GM19328 (cell line): ENCODE results near the gene PTGDR2.

Source experiments
- ATAC-seq: cut with Tn5 transposase; IDR thresholded peaks from one replicate; pipeline ENCODE4 v1.9.1; 2021; ENCODE audit warnings: mild to moderate bottlenecking, moderate library complexity; ENCODE audit not compliant: unreplicated experiment

PTGDR2 gene

DNA sequence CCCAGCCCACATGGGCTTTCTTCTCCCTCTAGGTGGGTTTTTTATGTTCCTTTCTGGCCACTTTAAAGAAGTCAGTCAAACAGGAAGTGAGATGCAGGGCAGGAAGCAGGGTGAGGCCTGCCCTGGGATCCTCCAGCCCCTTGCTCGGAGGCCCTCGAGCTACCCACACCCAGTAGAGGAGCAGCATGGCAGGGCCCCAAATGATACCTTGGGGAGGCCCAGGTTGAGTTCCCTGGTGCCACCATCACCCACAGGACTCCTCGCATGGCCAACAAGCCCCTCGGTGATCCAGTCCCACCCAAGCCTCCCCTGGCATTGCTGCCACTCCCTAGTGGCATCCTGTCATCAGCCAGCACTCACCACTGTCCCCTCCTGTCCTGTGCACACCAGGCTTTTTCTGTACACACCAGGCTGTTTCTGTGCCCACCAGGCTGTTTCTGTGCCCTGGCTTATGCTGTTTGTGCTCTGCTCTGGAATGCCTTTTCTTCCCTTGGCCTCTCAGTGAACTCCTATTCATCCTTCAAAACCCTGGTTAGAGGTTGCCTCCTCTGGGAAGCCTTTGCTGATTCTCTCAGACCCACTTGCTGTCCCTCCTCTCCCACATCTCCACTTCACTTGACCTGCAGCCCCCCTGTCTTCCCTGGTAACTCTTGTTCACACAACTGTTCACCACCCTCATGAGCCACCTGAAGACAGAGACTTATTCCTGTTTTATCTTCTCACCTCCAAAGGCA is 3.1 kb upstream of the PTGDR2 start:
- ATAC-seq, result no peak

DNA sequence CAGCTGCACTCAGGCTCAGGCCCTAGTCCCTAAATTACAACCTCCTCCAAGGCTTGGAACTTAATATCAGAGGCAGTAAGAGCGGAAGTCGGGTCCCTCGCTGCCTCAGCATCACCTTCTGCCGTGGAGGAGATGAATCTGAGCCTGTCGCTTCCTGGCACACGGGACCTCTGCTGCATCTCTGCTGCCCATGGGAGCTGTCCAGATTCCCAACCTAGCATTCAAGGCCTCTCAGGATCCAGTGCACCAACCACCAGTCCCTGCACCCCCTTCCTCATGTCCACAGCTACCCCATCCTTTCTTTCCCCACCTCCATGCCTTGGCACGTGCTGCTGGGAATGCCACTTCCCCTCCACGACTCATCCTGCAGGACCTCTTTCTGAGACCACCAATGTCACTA is 2.5 kb upstream of the PTGDR2 start:
- no peak for ATAC-seq

DNA sequence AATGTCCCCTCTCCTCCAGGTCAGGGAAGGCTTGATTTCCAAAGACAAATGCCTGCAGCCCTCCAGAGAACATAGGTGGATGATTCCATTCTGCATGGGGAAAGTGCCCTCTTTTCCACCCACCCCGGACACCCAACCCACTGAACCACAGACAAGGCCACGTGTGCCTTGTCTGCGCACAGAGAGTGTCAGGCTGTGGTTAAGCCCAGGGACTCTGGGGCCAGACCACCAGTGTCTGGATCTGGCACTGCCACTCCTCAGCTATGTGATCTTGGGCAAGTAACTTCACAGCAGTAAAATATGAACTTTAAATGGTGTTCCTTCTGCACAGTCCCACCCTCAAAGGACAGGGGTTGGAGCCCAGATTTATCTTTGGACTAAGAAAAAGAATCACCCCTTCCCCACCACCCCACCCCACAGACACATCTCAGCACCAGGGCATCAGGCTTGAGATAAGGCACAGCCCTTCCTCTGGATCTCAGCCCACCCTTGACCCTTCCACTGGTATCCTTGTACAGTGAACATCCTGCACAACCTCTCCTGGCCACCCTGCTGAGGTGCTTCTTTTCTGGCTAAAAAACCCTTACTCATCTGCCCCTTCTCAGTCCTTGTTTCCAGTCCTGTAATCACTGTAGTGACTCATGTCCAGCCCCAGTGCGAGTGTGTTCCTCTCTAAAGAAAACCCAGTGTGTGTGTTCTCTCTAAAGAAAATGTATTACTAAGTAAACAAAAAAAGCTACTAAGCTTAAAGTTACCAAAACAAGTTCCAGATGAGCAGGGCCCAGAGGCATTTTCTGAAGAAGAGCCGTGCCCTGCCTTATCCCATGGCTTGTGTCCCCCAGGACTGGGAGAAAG is 1.9 kb upstream of the PTGDR2 start:
- ATAC-seq, result no peak

DNA sequence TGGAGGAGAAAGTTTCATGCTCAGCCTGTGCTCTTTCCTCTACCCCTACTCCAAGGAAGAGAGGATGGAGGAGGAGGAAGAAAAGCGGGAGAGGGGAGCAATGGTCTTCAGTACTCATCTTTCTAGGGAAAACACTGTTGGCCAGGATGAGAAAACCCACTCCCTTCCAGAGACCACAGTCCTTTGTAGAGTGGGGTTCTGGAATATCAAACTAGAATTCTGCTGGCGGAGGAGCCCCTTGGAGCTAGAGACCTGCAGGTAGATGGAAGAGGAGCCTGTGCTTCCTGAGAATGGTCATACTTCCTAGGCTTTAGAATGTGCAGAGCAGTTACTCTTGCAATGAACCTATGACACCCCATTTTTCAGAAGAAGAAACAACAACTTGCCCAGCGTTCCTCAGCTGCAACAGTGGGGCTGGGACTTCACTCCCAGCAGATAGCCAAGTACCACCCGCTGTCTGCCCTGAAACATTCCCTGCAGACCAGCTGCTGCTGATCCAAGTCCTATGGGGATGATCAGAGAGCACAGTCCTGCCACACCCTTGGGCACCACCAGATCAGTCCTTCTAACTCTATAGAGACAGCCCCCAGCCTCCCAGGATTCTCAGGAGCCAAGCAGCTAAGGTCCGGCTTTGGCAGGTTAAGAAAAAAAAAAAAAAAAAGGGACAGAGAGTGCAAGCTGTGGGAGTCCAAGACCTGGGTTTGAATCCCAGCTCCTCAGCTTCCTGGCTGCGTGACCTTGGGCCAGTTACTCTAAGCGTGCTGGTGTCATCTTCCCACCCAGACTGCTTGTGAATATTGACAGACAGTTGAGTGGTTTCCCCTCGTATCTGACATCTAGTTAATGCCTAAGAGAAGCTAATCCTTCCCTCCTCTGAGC is 664 bp downstream of the PTGDR2 start:
- no peak for ATAC-seq

DNA sequence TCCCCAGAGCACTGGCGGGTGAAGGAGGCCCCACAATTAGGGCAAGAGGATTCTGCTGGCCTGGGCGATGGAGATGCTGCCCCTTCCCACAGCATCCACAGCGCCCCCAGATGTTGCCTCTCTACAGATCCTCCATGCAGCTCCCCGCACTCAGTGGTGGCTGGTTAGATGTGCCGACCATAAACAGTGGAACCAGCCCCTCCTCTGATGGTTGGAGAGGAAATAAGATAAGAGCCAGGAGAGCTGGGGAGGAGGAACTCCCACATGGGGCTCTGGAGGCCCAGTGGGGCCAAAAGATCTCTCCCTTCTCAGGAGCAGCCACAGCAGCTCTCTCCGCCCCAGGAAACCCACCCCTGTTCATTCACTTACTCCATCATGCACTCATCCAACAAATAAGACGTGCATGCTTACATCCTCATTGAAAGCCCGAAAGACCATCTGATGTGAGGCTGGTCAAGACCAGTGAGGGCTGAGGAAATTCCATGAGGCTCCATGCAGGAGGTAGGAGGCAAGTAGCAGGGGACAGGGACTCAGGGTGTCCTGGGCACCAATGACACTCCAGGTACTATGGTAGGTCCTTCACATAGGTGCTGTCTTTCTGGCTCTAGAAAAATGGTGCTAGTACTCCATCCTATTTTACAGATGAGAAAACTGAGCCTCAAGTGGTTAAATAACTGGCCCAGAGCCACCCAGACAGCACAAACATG is 1.5 kb downstream of the PTGDR2 start:
- no peak for ATAC-seq

DNA sequence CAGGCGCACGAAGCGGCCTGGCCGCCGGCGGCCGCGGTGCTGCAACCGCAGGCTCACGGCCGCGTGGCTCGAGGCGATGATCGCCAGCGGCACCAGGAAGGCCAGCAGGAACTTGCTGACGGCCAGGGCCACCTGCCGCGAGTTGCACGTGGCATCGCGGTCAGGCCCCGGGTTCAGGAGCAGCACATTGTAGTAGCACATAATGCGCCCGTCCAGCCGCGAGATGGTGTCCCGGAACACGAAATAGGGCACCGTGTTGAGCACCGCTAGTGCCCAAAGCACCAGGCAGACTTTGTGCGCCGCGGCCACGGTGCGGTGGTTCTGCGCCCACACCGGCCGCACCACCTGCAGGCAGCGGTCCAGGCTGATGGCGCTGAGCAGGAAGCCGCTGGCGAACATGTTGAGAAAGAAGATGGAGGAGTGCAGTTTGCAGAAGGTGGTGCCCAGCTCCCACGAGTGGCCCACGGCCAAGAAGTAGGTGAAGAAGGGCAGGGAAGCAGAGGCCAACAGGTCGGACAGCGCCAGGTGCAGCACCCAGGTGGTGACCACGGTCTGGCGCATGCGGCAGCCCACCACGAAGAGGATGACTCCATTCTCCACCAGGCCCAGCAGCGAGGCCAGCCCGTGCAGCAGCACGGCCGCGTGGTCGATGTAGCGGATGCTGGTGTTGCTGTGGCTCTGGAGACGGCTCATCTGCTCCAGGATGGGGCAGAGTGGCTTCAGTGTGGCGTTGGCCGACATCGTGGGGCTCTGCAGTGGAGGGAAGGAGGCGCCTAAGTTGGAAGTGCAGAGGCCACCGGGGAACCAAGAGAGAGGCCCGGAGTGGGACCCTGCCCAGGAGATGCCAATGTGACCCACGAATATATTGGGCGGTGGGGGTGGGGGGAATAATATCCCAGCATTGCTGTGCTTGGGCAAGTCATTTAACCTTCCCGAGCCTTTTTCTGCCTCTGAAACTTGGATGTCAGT is 2.5 kb downstream of the PTGDR2 start:
- no peak for ATAC-seq

DNA sequence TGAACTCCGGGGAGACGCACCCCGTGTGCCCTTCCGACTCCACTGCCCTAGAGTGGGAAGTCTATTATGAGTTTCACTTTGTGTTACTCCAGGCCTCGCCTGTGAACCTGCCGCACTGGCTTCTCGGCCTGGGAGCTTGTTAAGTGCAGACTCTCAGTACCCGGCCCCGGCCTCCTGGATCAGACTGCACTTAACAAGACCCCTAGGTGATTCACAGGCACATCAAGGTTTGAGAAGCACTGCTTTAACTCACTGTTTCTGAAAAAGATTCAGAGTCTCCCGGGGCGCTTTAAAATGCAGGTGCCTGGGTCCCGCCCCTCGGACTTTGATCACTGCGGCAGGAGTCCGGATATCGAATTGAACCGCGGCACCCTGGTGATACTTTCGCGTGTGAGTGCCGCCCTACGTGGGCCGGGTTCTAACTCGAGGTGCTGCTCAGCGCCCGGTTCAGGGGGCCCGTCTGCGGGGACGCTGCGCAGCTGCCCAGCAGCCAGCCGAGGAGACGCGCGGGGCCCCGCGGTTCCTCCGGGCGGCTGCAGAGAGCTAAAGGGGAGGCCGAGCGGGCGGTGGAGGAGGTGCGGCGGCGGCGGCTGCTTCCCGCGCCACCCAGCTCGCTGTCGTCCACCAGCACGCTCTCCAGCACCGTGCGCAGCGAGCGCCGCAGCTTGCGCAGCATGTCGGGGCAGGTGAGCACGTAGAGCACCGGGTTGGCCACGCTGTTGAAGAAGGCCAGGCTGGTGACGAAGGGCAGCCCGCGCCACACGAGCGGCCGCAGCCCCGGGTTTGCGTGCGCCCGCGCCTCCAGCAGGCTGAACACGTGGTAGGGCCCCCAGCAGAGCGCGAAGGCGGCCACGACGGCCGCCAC is 3.4 kb downstream of the PTGDR2 start:
- no peak for ATAC-seq

DNA sequence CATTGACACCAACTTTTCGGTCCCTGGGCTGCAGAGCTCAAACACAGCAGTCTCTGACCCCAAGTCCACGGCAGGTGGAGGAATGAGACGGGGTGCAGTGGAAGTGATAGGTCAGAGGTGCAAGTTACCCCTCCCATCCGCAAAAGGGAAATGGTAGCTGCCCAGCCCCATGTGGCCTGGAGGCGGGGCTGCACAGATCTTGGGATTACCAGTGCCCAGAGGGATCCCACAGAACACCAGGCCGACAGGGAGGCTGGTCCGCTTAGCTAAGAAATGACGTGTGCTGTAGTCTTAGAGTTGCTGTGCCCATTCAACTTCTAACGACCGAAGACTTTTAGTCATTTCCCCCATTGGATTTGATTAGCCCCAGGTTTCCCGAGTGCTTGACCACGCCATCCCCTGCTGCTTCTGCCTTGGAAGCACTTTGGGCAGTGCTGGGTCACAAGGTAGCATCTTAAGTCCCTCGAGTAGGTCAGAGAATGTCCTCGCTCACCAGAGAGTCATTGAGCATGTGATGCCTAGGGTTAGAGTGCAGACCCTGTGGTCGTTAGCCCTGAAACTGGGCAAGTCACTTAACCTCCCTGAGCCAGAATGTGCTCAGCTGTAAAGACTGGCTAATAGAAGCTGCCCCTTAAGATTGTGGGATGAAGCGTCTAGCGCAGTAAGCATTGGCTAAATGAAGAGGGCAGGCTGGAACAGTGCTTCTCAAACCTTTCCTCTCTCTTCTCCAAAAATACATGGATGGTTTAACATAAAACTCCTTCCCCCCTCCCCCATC is 4.2 kb downstream of the PTGDR2 start:
- ATAC-seq, result no peak

DNA sequence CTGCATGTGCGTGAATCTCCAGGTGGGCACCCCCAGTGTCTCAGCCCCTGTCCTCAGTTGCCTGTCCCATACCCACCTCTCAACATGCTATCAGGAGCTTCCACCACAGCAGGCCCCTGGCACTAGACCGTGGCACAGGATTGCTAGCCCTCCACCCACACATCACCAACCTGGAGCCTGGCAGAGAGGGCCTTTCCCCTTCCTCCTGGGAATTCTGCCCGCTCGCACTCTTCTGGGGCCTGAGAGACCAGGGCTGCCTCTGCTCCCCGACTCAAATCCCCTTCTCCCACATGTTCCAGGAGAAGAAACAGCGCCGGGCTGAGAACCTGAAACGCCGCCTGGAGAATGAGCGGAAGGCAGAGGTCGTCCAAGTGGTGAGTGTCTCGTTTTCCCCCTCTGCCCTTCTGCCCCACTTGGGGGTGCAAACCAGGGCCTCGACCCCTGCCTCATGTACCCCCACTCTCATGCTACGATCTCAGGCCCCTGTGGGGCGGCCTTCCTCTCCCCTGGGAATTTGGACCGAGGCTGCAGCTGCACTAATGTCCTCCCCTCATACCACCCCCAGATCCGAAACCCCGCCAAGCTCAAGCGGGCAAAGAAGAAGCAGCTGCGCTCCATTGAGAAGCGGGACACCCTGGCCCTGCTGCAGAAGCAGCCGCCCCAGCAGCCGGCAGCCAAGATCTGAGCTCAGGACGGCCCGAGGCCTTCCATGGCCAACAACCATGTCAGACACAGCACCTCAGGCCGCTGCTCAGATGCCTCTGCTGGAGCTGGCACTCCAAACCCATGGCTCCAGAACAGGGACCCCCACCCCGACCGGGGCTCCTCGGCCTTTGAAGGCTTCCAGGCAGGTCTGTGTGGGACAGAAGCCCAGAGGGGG is 5.9 kb downstream of the PTGDR2 start:
- ATAC-seq, result no peak

DNA sequence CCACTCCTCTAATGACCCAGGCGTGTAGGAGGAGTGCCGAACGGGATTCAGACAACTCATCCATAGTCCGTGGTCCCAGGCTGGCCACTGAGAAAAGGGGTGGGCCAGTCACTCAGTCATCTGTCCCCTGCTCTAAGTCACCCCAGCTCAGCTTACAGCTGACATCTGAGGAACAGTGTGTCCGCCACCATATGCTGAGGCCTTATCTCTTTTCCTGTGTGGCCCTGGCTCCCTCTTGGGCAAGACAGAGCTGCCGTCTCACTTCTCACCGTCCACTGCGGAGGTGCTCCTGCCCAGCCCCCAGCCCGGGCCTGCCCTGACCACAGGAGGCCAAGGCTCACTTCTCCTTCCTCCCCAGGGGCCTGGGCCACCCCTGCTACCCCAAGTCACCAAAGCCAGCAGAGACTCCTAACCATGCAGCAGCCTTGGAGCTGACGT is 7.0 kb downstream of the PTGDR2 start:
- no peak for ATAC-seq

DNA sequence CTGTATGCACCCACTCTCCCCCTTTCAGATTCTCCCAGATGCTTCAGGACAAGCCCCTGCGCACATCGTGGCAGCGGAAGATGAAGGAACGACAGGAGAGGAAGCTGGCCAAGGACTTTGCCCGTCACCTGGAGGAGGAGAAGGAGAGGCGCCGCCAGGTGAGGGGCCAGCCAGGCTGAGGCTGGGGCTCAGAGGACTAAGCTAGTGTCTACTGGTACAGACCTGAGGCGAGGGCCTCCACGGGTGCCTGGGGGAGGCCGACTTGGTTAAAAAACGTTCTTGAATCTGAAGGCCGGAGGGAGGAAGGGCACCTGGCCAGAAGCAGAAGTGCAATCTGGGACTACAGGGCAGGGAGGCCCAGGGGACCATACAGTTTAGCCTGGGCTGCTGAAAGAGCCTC is 7.9 kb downstream of the PTGDR2 start:
- no peak for ATAC-seq

DNA sequence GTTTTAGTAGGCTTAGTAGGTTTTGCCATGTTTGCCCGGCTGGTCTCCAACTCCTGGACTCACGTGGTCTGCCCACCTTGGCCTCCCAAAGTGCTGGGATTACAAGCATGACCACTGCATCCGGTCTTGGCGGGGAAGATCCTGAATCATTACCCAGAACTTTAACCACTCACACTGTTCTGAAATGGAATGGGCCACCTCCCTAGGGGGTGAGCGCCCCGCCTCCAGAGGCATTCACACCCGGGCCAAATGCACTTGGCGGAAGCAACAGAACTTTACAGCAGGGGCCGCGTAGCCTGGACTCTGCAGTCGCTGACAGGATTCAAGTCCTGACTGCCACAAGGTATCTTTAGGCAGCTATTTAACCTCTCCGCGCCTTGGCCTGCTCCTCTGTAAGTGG is 8.5 kb downstream of the PTGDR2 start:
- ATAC-seq, result no peak

DNA sequence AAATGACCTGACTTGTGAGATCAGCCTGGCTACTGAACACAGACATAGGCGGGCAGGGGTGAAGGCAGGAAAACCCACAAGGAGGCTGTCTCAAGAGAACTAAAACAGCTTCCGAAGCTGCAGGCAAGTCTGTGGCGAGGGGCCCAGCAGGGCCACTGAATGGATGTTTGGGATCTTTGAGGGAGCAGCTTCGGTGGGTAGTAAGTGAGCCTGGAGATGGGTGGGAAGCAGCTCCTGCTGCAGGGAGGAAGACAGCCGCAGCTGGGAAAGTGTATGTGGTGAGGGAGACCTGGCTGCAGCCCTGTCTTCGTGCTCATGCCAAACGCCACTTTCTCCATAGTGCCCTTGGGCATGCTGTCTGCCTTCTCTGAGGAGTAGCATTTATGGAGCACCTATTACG is 10.4 kb downstream of the PTGDR2 start:
- no peak for ATAC-seq

DNA sequence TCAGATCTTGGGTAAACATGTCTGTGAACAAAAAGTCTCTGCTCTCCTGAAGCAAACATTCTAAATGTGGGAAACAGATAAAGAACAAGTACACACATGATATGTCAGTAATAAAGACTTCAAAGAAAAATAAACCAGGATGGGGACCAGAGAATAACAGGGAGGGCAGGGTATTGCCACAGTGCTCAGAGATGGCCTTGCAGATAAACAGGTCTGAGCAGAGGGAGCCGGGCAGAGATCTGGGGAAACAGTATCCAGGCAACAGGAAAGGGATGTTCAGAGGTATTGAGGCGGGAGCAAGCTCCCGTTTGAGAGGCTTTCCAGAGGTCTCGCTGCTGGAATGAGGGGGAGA is 10.9 kb downstream of the PTGDR2 start:
- no peak for ATAC-seq

DNA sequence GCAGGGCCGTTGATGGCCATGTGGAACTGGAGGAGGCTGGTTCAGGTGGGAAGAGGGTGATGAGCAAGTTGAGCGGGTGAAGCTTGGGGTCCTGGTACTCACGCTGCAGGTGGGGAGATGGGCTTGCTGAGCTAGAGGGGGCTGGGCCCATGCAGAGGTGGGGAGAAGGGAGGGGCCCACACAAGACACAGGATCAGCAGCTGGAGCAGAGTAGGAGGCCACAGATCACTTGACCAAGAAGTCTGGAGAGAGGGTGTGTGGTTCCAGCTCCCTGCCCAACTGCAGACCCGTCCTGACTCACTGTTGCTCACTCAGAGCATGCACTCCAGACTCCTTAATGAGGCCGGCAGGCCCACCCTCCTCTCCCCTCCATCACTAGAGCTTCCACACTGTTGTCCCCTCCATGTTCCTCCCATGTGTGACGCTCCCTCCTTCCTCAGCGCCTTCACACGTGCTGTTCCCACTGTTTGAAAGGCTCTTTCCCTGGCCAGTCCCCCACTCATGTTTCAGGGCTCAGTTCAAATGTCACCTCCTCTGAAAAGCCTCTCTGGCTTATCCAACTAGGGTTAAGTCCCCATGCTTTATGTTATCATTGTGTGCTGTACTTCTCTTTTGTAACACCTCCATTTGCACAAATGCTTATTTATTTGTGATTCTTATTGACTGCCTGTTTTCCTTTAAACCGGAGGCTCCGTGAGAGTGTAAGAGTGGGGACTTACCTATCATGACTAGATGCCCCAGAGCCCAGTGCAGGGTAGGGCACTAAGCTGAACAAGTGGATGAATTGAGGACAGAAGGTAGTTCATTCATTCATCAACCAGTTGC is 11.5 kb downstream of the PTGDR2 start:
- no peak for ATAC-seq
